COLO829 (cell line): ENCODE data around the gene POLRMT.
"Not testable (repeated sequence)": the region's sequence is repeated elsewhere in the genome, so short reads cannot be mapped to it uniquely, and the experiment has no call there.

Source experiments
- DNase-seq: peaks from one replicate; pipeline ENCODE4 v3.0.0; 2012; ENCODE audit warnings: low spot score

The POLRMT gene

GRCh38 chr19:610801-611480, 22.4 kb downstream of the POLRMT start:
- peak; percentile 68 for DNase-seq

- DNase-seq, result no peak
These were observed 23.1 kb downstream of the POLRMT start for GRCh38 chr19:610071-610800.

GRCh38 chr19:609004-609346, 24.4 kb downstream of the POLRMT start:
- peak; percentile 58 for DNase-seq

- no peak for DNase-seq
These were observed 25.0 kb downstream of the POLRMT start for GRCh38 chr19:608155-609003.

GRCh38 chr19:607301-608154, 25.8 kb downstream of the POLRMT start:
- no peak for DNase-seq

GRCh38 chr19:605061-605971, 28.0 kb downstream of the POLRMT start:
- DNase-seq, result not testable (repeated sequence)

GRCh38 chr19:604355-604754, 29.0 kb downstream of the POLRMT start:
- no peak for DNase-seq

GRCh38 chr19:603779-604178, 29.6 kb downstream of the POLRMT start:
- DNase-seq, result not testable (repeated sequence)

- DNase-seq, result not testable (repeated sequence)
These were observed 30.1 kb downstream of the POLRMT start for GRCh38 chr19:603302-603639.

- DNase-seq, result no peak
These were observed 30.7 kb downstream of the POLRMT start for GRCh38 chr19:602391-603301.

GRCh38 chr19:601790-602189, 31.5 kb downstream of the POLRMT start:
- DNase-seq, result no peak

- DNase-seq, result no peak
These were observed 32.0 kb downstream of the POLRMT start for GRCh38 chr19:601310-601709.

GRCh38 chr19:597406-598315, 35.7 kb downstream of the POLRMT start:
- DNase-seq, result no peak

- DNase-seq, result no peak
These were observed 37.1 kb downstream of the POLRMT start for GRCh38 chr19:596263-596655.

GRCh38 chr19:595326-596262, 37.7 kb downstream of the POLRMT start:
- DNase-seq, result no peak

GRCh38 chr19:594265-594870, 39.0 kb downstream of the POLRMT start:
- DNase-seq, result no peak

GRCh38 chr19:593505-593904, 39.8 kb downstream of the POLRMT start:
- DNase-seq, result no peak
